ENCODE results near the gene CCDC195. TPM values are rescaled to one million over a fixed set of nuclear protein-coding genes. Genes with fewer than 3 reads are reported as not detected.

The CCDC195 gene
- total and polyA plus RNA-seq, 2 experiments from 2014 or later: not detected

DNA sequence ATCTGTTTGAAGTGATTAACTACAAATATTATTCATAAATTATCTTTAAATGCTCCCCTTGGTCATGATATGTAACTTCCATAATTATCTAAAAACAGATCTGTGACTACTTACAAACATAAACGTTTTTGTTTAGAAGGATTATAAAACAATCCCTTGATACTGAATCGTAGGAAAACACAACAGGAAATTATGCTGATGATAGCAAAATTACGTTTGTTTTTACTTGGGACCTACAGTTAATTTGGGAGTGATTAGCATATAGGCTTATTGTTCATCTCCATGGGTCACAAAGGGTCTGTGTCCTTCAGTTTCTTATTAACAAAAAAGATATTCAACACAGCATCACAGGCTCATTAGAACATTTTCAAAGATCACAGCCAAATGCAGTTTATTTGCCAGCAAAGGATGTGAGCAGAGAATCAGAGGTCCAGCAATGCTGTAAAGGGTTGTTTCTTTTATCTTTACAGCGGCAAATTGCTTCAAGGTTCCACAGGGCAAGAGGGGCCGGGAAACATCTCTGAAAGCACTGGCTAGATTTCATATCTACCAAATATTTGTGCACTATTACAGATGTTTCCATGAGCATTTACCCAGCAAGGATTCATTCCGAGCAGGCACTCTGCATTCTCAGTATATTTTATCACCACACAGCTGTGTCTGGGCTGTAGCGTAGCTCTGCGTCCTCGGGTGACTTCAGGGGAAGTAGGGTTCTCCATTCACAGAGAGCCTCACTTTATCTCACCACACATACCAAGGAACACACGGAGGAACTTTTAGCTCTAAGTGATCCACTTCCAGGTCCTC, 4.1 kb downstream of the CCDC195 start (continued):
- TF ChIP-seq, protein P1, sequence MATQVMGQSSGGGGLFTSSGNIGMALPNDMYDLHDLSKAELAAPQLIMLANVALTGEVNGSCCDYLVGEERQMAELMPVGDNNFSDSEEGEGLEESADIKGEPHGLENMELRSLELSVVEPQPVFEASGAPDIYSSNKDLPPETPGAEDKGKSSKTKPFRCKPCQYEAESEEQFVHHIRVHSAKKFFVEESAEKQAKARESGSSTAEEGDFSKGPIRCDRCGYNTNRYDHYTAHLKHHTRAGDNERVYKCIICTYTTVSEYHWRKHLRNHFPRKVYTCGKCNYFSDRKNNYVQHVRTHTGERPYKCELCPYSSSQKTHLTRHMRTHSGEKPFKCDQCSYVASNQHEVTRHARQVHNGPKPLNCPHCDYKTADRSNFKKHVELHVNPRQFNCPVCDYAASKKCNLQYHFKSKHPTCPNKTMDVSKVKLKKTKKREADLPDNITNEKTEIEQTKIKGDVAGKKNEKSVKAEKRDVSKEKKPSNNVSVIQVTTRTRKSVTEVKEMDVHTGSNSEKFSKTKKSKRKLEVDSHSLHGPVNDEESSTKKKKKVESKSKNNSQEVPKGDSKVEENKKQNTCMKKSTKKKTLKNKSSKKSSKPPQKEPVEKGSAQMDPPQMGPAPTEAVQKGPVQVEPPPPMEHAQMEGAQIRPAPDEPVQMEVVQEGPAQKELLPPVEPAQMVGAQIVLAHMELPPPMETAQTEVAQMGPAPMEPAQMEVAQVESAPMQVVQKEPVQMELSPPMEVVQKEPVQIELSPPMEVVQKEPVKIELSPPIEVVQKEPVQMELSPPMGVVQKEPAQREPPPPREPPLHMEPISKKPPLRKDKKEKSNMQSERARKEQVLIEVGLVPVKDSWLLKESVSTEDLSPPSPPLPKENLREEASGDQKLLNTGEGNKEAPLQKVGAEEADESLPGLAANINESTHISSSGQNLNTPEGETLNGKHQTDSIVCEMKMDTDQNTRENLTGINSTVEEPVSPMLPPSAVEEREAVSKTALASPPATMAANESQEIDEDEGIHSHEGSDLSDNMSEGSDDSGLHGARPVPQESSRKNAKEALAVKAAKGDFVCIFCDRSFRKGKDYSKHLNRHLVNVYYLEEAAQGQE (IDR thresholded peaks at IDR 0.05; ENCODE audit: unreplicated experiment): no peak
- TF ChIP-seq POLR2AphosphoS5 (IDR thresholded peaks at IDR 0.05; ENCODE audit: low read depth): no peak

DNA sequence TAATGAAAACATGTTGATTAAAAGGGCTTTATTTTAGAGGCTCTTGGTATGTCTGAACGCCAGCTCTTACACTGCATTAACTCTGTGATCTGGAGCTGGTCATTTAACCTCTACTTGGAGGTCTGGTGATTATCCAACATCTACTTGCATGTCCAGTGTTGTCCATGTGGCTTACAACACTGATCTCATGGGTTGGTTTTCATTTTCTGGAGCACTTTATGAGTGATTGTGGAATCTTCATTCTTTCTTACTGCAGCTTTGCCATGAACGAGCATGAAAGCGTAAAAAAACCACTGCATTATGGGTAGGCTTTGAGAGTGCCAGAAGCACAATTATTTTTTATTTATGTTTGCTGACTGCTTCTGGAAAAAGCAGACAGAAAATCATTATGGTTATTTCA, 4.8 kb downstream of the CCDC195 start:
- Mint-ChIP-seq H3K36me3 (ENCODE audit: low read depth) (no peaks in the 10 kb centered on the region), H3K4me1 (no peaks in the 10 kb centered on the region), H3K9me3 (0 out of 3 replicates have a peak, but pooled peaks cover 4% of the 10 kb centered on the region), H3K27me3 (ENCODE audit: insufficient read depth, low read depth, poor library complexity) (no peaks in the 10 kb centered on the region), H3K27ac (no peak overlapping the region), H3K4me3 (no peak overlapping the region)
- H3K36me3 ChIP-seq (ENCODE audit: insufficient read depth): no peaks in the 10 kb centered on the region
- H3K4me1 ChIP-seq (ENCODE audit: insufficient read depth): no peaks in the 10 kb centered on the region
- no peaks in the 10 kb centered on the region for H3K27me3 ChIP-seq (ENCODE audit: insufficient read depth)
- H3K9me2 ChIP-seq (ENCODE audit: insufficient read depth): no peaks in the 10 kb centered on the region
- no peak overlapping the region for H2AFZ ChIP-seq
- no peak for DNase-seq (ENCODE audit: low spot score)
- no peak overlapping the region for H3K27ac ChIP-seq (ENCODE audit: low read depth)
- TF ChIP-seq, protein P2, sequence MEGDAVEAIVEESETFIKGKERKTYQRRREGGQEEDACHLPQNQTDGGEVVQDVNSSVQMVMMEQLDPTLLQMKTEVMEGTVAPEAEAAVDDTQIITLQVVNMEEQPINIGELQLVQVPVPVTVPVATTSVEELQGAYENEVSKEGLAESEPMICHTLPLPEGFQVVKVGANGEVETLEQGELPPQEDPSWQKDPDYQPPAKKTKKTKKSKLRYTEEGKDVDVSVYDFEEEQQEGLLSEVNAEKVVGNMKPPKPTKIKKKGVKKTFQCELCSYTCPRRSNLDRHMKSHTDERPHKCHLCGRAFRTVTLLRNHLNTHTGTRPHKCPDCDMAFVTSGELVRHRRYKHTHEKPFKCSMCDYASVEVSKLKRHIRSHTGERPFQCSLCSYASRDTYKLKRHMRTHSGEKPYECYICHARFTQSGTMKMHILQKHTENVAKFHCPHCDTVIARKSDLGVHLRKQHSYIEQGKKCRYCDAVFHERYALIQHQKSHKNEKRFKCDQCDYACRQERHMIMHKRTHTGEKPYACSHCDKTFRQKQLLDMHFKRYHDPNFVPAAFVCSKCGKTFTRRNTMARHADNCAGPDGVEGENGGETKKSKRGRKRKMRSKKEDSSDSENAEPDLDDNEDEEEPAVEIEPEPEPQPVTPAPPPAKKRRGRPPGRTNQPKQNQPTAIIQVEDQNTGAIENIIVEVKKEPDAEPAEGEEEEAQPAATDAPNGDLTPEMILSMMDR (conservative IDR thresholded peaks at IDR 0.05; ENCODE audit: low read depth in 2 of 2): no peak
- TF ChIP-seq ZNF114 (CRISPR knock-in tag; IDR thresholded peaks at IDR 0.05): no peak
- no peak for TF ChIP-seq NANOG (IDR thresholded peaks at IDR 0.05; ENCODE audit: borderline replicate concordance)
- TF ChIP-seq, protein P3, sequence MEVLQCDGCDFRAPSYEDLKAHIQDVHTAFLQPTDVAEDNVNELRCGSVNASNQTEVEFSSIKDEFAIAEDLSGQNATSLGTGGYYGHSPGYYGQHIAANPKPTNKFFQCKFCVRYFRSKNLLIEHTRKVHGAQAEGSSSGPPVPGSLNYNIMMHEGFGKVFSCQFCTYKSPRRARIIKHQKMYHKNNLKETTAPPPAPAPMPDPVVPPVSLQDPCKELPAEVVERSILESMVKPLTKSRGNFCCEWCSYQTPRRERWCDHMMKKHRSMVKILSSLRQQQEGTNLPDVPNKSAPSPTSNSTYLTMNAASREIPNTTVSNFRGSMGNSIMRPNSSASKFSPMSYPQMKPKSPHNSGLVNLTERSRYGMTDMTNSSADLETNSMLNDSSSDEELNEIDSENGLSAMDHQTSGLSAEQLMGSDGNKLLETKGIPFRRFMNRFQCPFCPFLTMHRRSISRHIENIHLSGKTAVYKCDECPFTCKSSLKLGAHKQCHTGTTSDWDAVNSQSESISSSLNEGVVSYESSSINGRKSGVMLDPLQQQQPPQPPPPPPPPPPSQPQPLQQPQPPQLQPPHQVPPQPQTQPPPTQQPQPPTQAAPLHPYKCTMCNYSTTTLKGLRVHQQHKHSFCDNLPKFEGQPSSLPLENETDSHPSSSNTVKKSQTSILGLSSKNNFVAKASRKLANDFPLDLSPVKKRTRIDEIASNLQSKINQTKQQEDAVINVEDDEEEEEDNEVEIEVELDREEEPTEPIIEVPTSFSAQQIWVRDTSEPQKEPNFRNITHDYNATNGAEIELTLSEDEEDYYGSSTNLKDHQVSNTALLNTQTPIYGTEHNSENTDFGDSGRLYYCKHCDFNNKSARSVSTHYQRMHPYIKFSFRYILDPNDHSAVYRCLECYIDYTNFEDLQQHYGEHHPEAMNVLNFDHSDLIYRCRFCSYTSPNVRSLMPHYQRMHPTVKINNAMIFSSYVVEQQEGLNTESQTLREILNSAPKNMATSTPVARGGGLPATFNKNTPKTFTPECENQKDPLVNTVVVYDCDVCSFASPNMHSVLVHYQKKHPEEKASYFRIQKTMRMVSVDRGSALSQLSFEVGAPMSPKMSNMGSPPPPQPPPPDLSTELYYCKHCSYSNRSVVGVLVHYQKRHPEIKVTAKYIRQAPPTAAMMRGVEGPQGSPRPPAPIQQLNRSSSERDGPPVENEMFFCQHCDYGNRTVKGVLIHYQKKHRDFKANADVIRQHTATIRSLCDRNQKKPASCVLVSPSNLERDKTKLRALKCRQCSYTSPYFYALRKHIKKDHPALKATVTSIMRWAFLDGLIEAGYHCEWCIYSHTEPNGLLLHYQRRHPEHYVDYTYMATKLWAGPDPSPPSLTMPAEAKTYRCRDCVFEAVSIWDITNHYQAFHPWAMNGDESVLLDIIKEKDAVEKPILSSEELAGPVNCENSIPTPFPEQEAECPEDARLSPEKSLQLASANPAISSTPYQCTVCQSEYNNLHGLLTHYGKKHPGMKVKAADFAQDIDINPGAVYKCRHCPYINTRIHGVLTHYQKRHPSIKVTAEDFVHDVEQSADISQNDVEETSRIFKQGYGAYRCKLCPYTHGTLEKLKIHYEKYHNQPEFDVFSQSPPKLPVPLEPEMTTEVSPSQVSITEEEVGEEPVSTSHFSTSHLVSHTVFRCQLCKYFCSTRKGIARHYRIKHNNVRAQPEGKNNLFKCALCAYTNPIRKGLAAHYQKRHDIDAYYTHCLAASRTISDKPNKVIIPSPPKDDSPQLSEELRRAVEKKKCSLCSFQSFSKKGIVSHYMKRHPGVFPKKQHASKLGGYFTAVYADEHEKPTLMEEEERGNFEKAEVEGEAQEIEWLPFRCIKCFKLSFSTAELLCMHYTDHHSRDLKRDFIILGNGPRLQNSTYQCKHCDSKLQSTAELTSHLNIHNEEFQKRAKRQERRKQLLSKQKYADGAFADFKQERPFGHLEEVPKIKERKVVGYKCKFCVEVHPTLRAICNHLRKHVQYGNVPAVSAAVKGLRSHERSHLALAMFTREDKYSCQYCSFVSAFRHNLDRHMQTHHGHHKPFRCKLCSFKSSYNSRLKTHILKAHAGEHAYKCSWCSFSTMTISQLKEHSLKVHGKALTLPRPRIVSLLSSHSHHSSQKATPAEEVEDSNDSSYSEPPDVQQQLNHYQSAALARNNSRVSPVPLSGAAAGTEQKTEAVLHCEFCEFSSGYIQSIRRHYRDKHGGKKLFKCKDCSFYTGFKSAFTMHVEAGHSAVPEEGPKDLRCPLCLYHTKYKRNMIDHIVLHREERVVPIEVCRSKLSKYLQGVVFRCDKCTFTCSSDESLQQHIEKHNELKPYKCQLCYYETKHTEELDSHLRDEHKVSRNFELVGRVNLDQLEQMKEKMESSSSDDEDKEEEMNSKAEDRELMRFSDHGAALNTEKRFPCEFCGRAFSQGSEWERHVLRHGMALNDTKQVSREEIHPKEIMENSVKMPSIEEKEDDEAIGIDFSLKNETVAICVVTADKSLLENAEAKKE (CRISPR knock-in tag; IDR thresholded peaks at IDR 0.05): no peak
- TF ChIP-seq EZH2phosphoT487 (IDR thresholded peaks at IDR 0.05; ENCODE audit: unreplicated experiment): no peak
- no peak for TF ChIP-seq STAT1 (IDR thresholded peaks at IDR 0.05; ENCODE audit: unreplicated experiment)
- TF ChIP-seq, protein P4, sequence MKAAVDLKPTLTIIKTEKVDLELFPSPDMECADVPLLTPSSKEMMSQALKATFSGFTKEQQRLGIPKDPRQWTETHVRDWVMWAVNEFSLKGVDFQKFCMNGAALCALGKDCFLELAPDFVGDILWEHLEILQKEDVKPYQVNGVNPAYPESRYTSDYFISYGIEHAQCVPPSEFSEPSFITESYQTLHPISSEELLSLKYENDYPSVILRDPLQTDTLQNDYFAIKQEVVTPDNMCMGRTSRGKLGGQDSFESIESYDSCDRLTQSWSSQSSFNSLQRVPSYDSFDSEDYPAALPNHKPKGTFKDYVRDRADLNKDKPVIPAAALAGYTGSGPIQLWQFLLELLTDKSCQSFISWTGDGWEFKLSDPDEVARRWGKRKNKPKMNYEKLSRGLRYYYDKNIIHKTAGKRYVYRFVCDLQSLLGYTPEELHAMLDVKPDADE (IDR thresholded peaks at IDR 0.05): no peak
- no peak for TF ChIP-seq ZNF331 (CRISPR knock-in tag; IDR thresholded peaks at IDR 0.05; ENCODE audit: low read depth)
- TF ChIP-seq CREB1 (CRISPR knock-in tag; IDR thresholded peaks at IDR 0.05; ENCODE audit: low read depth): no peak
- TF ChIP-seq POLR2AphosphoS5 (IDR thresholded peaks at IDR 0.05; ENCODE audit: low read depth): no peak
- H3K79me2 ChIP-seq (replicated peaks; ENCODE audit: insufficient read depth): no peaks in the 10 kb centered on the region
- ATAC-seq: no peak
- no peak overlapping the region for H3K4me2 ChIP-seq
- no peaks in the 10 kb centered on the region for H4K20me1 ChIP-seq (replicated peaks; ENCODE audit: insufficient read depth)
- H3K4me3 ChIP-seq: no peak overlapping the region
- no peaks in the 10 kb centered on the region for H3F3A ChIP-seq (replicated peaks; ENCODE audit: low read depth)
